WTC11 (cell line): ENCODE results near the gene ZNF439. TPM values are rescaled to one million over a fixed set of nuclear protein-coding genes. Genes with fewer than 3 reads are reported as not detected.
A peak's percentile ranks its signal among the peaks of the same experiment; 100 is the strongest.
"Not testable (repeated sequence)": the region's sequence is repeated elsewhere in the genome, so short reads cannot be mapped to it uniquely, and the experiment has no call there.

Source experiments
- ATAC-seq: fragments of 200-7000 bp; cut with Tn5 transposase; 2 replicates; pipeline ENCODE4 v1.10.0; 2021; ENCODE audit warnings: mild to moderate bottlenecking, moderate library complexity
- CTCF ChIA-PET: fragments of 300-600 bp; sonication (Branson Sonifier 250); formaldehyde crosslinking; loops from one replicate; lab custom pipeline; 2021; ENCODE audit warnings: antibody characterized with exemption; lab: Charles Lee
- POLR2A ChIA-PET: fragments of 350-600 bp; sonication (Branson Sonifier 250); formaldehyde crosslinking; loops from one replicate; lab custom pipeline; 2021; ENCODE audit warnings: antibody characterized with exemption; lab: Charles Lee
- DNase-seq: peaks from one replicate; pipeline ENCODE4 v3.0.0; 2021; ENCODE audit warnings: low spot score
- H3K27ac Mint-ChIP-seq: 2 replicates; pipeline ENCODE4 v1.8.0; 2021; ENCODE audit warnings: mixed read lengths
- H3K27me3 Mint-ChIP-seq: 2 replicates; pipeline ENCODE4 v1.8.0; 2021; ENCODE audit warnings: low read depth, mild to moderate bottlenecking, moderate library complexity, mixed read lengths
- H3K36me3 Mint-ChIP-seq: 2 replicates; pipeline ENCODE4 v1.8.0; 2021; ENCODE audit warnings: mixed read lengths
- H3K4me1 Mint-ChIP-seq: 2 replicates; pipeline ENCODE4 v1.8.0; 2022; ENCODE audit warnings: mixed read lengths
- H3K4me3 Mint-ChIP-seq: 2 replicates; pipeline ENCODE4 v1.8.0; 2021; ENCODE audit warnings: mild to moderate bottlenecking, moderate library complexity, mixed read lengths
- H3K9me3 Mint-ChIP-seq: 2 replicates; pipeline ENCODE4 v1.8.0; 2021; ENCODE audit warnings: mixed read lengths
- ATF3 ChIP-seq: sonication (generic); formaldehyde crosslinking; conservative IDR thresholded peaks from 2 replicates; pipeline ENCODE4 v1.8.1; 2022; ENCODE audit warnings: mild to moderate bottlenecking, missing genetic modification reagents
- CDX4 ChIP-seq: fragments of 250-450 bp; sonication (Bioruptor Pico); IDR thresholded peaks from 2 replicates; pipeline ENCODE4 v1.9.0; 2021; ENCODE audit warnings: moderate library complexity, mild to moderate bottlenecking, inconsistent platforms, borderline replicate concordance
- E2F1 ChIP-seq: sonication (generic); formaldehyde crosslinking; IDR thresholded peaks from 2 replicates; pipeline ENCODE4 v1.8.0; 2022; ENCODE audit warnings: mild to moderate bottlenecking, missing genetic modification reagents
- E2F4 ChIP-seq: sonication (generic); formaldehyde crosslinking; IDR thresholded peaks from 2 replicates; pipeline ENCODE4 v1.8.1; 2022; ENCODE audit warnings: low read depth, mild to moderate bottlenecking, moderate library complexity, missing genetic modification reagents, borderline replicate concordance
- GABPB1 ChIP-seq: sonication (generic); formaldehyde crosslinking; IDR thresholded peaks from 2 replicates; pipeline ENCODE4 v1.8.1; 2023; ENCODE audit warnings: mild to moderate bottlenecking, missing genetic modification reagents
- HMGXB4 ChIP-seq: sonication (generic); formaldehyde crosslinking; IDR thresholded peaks from 2 replicates; pipeline ENCODE4 v1.8.1; 2023; ENCODE audit warnings: mild to moderate bottlenecking, moderate library complexity, missing genetic modification reagents
- IRF1 ChIP-seq: sonication (generic); formaldehyde crosslinking; IDR thresholded peaks from 2 replicates; pipeline ENCODE4 v1.8.0; 2023; ENCODE audit warnings: missing genetic modification reagents
- JAZF1 ChIP-seq: fragments of 250-450 bp; sonication (Bioruptor Pico); IDR thresholded peaks from 2 replicates; pipeline ENCODE4 v1.9.0; 2021; ENCODE audit warnings: moderate library complexity, mild to moderate bottlenecking, inconsistent platforms
- MAX ChIP-seq: sonication (generic); formaldehyde crosslinking; IDR thresholded peaks from 2 replicates; pipeline ENCODE4 v1.8.0; 2022; ENCODE audit warnings: mild to moderate bottlenecking, missing genetic modification reagents
- MXD4 ChIP-seq: fragments of 250-450 bp; sonication (Bioruptor Pico); IDR thresholded peaks from 2 replicates; pipeline ENCODE4 v1.8.0; 2021; ENCODE audit warnings: mild to moderate bottlenecking, moderate library complexity, borderline replicate concordance
- NFYB ChIP-seq: sonication (generic); formaldehyde crosslinking; conservative IDR thresholded peaks from 2 replicates; pipeline ENCODE4 v1.8.0; 2022; ENCODE audit warnings: low read depth, missing genetic modification reagents
- NR2C2 ChIP-seq: sonication (generic); formaldehyde crosslinking; IDR thresholded peaks from 2 replicates; pipeline ENCODE4 v1.8.0; 2022; ENCODE audit warnings: mild to moderate bottlenecking, missing genetic modification reagents
- NR3C1 ChIP-seq: sonication (generic); formaldehyde crosslinking; conservative IDR thresholded peaks from 2 replicates; pipeline ENCODE4 v1.8.1; 2023; ENCODE audit warnings: low read depth, mild to moderate bottlenecking, missing genetic modification reagents
- SMAD3 ChIP-seq: sonication (generic); formaldehyde crosslinking; IDR thresholded peaks from 2 replicates; pipeline ENCODE4 v1.8.0; 2022; ENCODE audit warnings: missing genetic modification reagents, mild to moderate bottlenecking, borderline replicate concordance
- USF1 ChIP-seq: sonication (generic); formaldehyde crosslinking; IDR thresholded peaks from 2 replicates; pipeline ENCODE4 v1.8.0; 2022; ENCODE audit warnings: mild to moderate bottlenecking, missing genetic modification reagents
- ZNF232 ChIP-seq: sonication (generic); formaldehyde crosslinking; IDR thresholded peaks from 2 replicates; pipeline ENCODE4 v1.8.0; 2022; ENCODE audit warnings: mild to moderate bottlenecking, missing genetic modification reagents
- ZNF396 ChIP-seq: fragments of 250-450 bp; sonication (Bioruptor Pico); IDR thresholded peaks from 2 replicates; pipeline ENCODE4 v1.8.0; 2021; ENCODE audit warnings: mild to moderate bottlenecking, moderate library complexity, borderline replicate concordance
- ZNF425 ChIP-seq: fragments of 250-450 bp; sonication (Bioruptor Pico); conservative IDR thresholded peaks from 2 replicates; pipeline ENCODE4 v1.9.0; 2021; ENCODE audit warnings: mild to moderate bottlenecking
- total RNA-seq: library from RNA; stranded (reverse); gene quantifications from 3 replicates; pipeline ENCODE4 v1.2.3, GENCODE V29; 2021

ZNF439 gene
- total RNA-seq, 1 experiment from 2014 or later = 5.7 TPM

GRCh38 chr19:11833541-11833940, 15.0 kb upstream of the ZNF439 start (continued):
- TF ChIP-seq ATF3 (CRISPR knock-in tag) (no peak), SMAD3 (CRISPR knock-in tag) (no peak), E2F4 (CRISPR knock-in tag) (no peak)

- peaks cover 64% of the 10 kb centered on the region for H3K36me3 Mint-ChIP-seq
- POLR2A ChIA-PET, ATAC-seq: not testable (repeated sequence)
Measured at GRCh38 chr19:11835626-11836066, 12.9 kb upstream of the ZNF439 start.

GRCh38 chr19:11843722-11844121, 4.8 kb upstream of the ZNF439 start:
- DNase-seq (no peak), ATAC-seq (no peak)
- Mint-ChIP-seq H3K27me3 (peaks cover 9% of the 10 kb centered on the region), H3K27ac (no peak overlapping the region), H3K9me3 (peaks cover 4% of the 10 kb centered on the region; the same call in 1 of the 2 replicates), H3K4me3 (no peak overlapping the region), H3K36me3 (no peaks in the 10 kb centered on the region; the same call in 1 of the 2 replicates), H3K4me1 (peaks cover 16% of the 10 kb centered on the region)
- CTCF ChIA-PET = interaction anchor here (0.9 to 1.5 kb wide), 2 partner anchors 36 to 46 kb away, joined by 3 read pairs; partner anchors contain the start of gene ZNF491
- POLR2A ChIA-PET = no interaction called here
- TF ChIP-seq MAX (no peak), ZNF396 (CRISPR knock-in tag) (no peak), NFYB (CRISPR knock-in tag) (no peak), SMAD3 (CRISPR knock-in tag) (no peak), NR3C1 (CRISPR knock-in tag) (no peak), IRF1 (CRISPR knock-in tag) (no peak), NR2C2 (no peak), ZNF425 (CRISPR knock-in tag) (no peak), MXD4 (CRISPR knock-in tag) (no peak), HMGXB4 (CRISPR knock-in tag) (no peak), USF1 (CRISPR knock-in tag) (no peak), JAZF1 (CRISPR knock-in tag) (no peak), CDX4 (CRISPR knock-in tag) (no peak), E2F1 (CRISPR knock-in tag) (no peak), GABPB1 (no peak), ZNF232 (CRISPR knock-in tag) (no peak)
- TF ChIP-seq, all 79 proteins: peak for 0

More at GRCh38 chr19:11835626-11836066, 12.9 kb upstream of the ZNF439 start:
- H3K9me3 Mint-ChIP-seq = peaks cover 71% of the 10 kb centered on the region
- H3K4me1 Mint-ChIP-seq, H3K27me3 Mint-ChIP-seq, CTCF ChIA-PET, DNase-seq, H3K4me3 Mint-ChIP-seq, H3K27ac Mint-ChIP-seq: not testable (repeated sequence)

- peak; percentile 61 for DNase-seq
- Mint-ChIP-seq H3K4me1 (peaks cover 24% of the 10 kb centered on the region), H3K27ac (peak overlapping the region; percentile 88), H3K27me3 (peaks cover 22% of the 10 kb centered on the region), H3K4me3 (peak overlapping the region; percentile 80), H3K36me3 (peaks cover 11% of the 10 kb centered on the region; the same call in 1 of the 2 replicates)
- H3K9me3 Mint-ChIP-seq = not testable (repeated sequence)
- ChIA-PET CTCF (interaction anchor here (0.9 to 2.4 kb wide), 14 partner anchors 9 to 293 kb away, joined by 3 to 27 read pairs (median 5); partner anchors contain the start of genes ZNF20, ZNF440, ZNF441 and ZNF491), POLR2A (interaction anchor here (0.8 to 1.3 kb wide), 3 partner anchors 8 to 50 kb away, joined by 3 to 4 read pairs (median 3); partner anchors contain the start of gene ZNF491)
- ATAC-seq = peak; percentile 73
Measured at GRCh38 chr19:11847615-11848014, 911 bp upstream of the ZNF439 start.
